ENCODE measurements around the gene THEMIS2. TPM values are rescaled to one million over a fixed set of nuclear protein-coding genes. Genes with fewer than 3 reads are reported as not detected.

THEMIS2 gene
- total and polyA plus RNA-seq, 10 of the 15 experiments (the other 5 are each of a cell fraction or from before 2014, with no cell fraction given): 9.1 to 114 (median 38.3) TPM

- Histone ChIP-seq H3K9me3 (replicated peaks; ENCODE audit: control insufficient read depth, insufficient read depth, low read length) (no peaks in the 10 kb centered on the region), H3K4me1 (ENCODE audit: control insufficient read depth, insufficient read depth, low read length) (peaks cover 40% of the 10 kb centered on the region), H3K79me2 (ENCODE audit: control insufficient read depth, insufficient read depth, low read length) (peaks cover 38% of the 10 kb centered on the region), H3K4me3 (no peak overlapping the region), H3K27ac (ENCODE audit: control insufficient read depth, insufficient read depth) (no peak overlapping the region), H3K36me3 (ENCODE audit: control insufficient read depth in 2 of 2, insufficient read depth in 2 of 2, low read length in 1 of 2) (peaks cover 8 to 27% of the 10 kb centered on the region in 2 experiments), H4K20me1 (ENCODE audit: control insufficient read depth, insufficient read depth) (no peaks in the 10 kb centered on the region), H3K4me2 (ENCODE audit: control insufficient read depth, insufficient read depth) (no peak overlapping the region), H3K27me3 (replicated peaks in 1 of 2; ENCODE audit: control insufficient read depth in 2 of 2, insufficient read depth in 2 of 2, low read length in 1 of 2) (no peaks in the 10 kb centered on the region), H3K9ac (ENCODE audit: control insufficient read depth, insufficient read depth, low read length) (no peak overlapping the region), H2AFZ (ENCODE audit: control insufficient read depth, low read depth, low read length) (no peak overlapping the region)
- in situ Hi-C loops (cut with MboI): no loop called here
- intact Hi-C loops (cut with micrococcal nuclease; ENCODE audit: unreplicated experiment): loop anchor here (10.0 kb wide), 1 partner anchor 365 kb away; no protein-coding TSS in a partner anchor
- ChIA-PET POLR2A (interaction anchor here (1.1 to 2.1 kb wide), 3 partner anchors 10 to 12 kb away, joined by 4 to 8 read pairs (median 7); no protein-coding TSS in a partner anchor), SMC1A (ENCODE audit: uncharacterized antibody, unreplicated experiment) (interaction anchor here (0.7 to 1.9 kb wide), 3 partner anchors 9 to 44 kb away, joined by 3 to 9 read pairs (median 6); no protein-coding TSS in a partner anchor), RAD21 (ENCODE audit: unreplicated experiment) (interaction anchor here (1.3 kb wide), 1 partner anchor 20 kb away, joined by 3 read pairs; no protein-coding TSS in a partner anchor), CTCF (interaction anchor here (0.6 kb wide), 1 partner anchor 212 kb away, joined by 4 read pairs; no protein-coding TSS in a partner anchor)
- ATAC-seq: no peak
- no peak for DNase-seq (ENCODE audit: low read depth, low spot score)
- BruUV-seq (replicated peaks): no TSS peak
- WGBS (ENCODE audit: insufficient coverage, insufficient replicate concordance, low lambda C conversion rate, missing lambda C conversion rate): 95% methylated on average over 10 of the region's 10 CpGs
- no peak for FAIRE-seq
- TF ChIP-seq IKZF2 (IDR thresholded peaks at IDR 0.05) (0 out of 4 replicates have a peak, but pooled peaks of 1 of the 2 experiments have one; percentile 17), CBX3 (IDR thresholded peaks at IDR 0.05; ENCODE audit: borderline replicate concordance, low read depth) (no peak), ZNF687 (IDR thresholded peaks at IDR 0.05) (0 out of 2 replicates have a peak, but pooled peaks have one; percentile 36), IRF3 (IDR thresholded peaks at IDR 0.05) (no peak), NR2F1 (conservative IDR thresholded peaks at IDR 0.05) (peak; percentile 69), LARP7 (IDR thresholded peaks at IDR 0.05) (no peak), ZBED1 (IDR thresholded peaks at IDR 0.05; ENCODE audit: borderline replicate concordance) (no peak), SMAD5 (IDR thresholded peaks at IDR 0.05; ENCODE audit: low read depth) (no peak), CEBPZ (IDR thresholded peaks at IDR 0.05; ENCODE audit: low read depth, low read length) (no peak), MTA3 (IDR thresholded peaks at IDR 0.05; ENCODE audit: borderline replicate concordance, low read length) (no peak), GATAD2B (conservative IDR thresholded peaks at IDR 0.05; ENCODE audit: low read depth) (peak; percentile 57), CTCF (IDR thresholded peaks at IDR 0.05 in 2 of 3, conservative IDR thresholded peaks at IDR 0.05 in 1 of 3; ENCODE audit: control insufficient read depth in 2 of 3, extremely low read depth in 1 of 3, insufficient read depth in 1 of 3, low read depth in 3 of 3, low read length in 3 of 3) (0 out of 6 replicates have a peak, but pooled peaks of 1 of the 3 experiments have one; percentile 5)
Observed at GRCh38 chr1:27879374-27880082, 7.2 kb downstream of the THEMIS2 start.

Measured in GM12878 (cell line).